ENCODE data around the gene ZNF575. TPM values are rescaled to one million over a fixed set of nuclear protein-coding genes. Genes with fewer than 3 reads are reported as not detected.

The ZNF575 gene, protein sequence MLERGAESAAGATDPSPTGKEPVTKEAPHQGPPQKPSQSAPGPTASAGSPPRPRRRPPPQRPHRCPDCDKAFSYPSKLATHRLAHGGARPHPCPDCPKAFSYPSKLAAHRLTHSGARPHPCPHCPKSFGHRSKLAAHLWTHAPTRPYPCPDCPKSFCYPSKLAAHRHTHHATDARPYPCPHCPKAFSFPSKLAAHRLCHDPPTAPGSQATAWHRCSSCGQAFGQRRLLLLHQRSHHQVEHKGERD
- total RNA-seq (2022) (2.2 and 2.8 TPM in 2 replicates), Bru-seq, nascent RNA (percentile 26 among the genes with signal in this experiment), BruChase-seq, experiment 1, labeled RNA remaining after a 6-hour chase (percentile 33 among the genes with signal in this experiment), BruChase-seq, experiment 2, labeled RNA remaining after a 2-hour chase (percentile 29 among the genes with signal in this experiment)
- long read RNA-seq, partial matches to known transcripts: 8 of 12 reads
- long read RNA-seq, other reads (novel, unspliced or antisense): 1 of 12 reads

GRCh38 chr19:43532962-43533545 is at the start of gene ZNF575:
ZNF575 (plus strand) TSS chr19:43533188; CDS start chr19:43534423, 1,235 bp downstream.
- no peaks in the 10 kb centered on the region for H3K9me3 Mint-ChIP-seq (ENCODE audit: low read depth, unreplicated experiment)
- TF ChIP-seq, protein P1, sequence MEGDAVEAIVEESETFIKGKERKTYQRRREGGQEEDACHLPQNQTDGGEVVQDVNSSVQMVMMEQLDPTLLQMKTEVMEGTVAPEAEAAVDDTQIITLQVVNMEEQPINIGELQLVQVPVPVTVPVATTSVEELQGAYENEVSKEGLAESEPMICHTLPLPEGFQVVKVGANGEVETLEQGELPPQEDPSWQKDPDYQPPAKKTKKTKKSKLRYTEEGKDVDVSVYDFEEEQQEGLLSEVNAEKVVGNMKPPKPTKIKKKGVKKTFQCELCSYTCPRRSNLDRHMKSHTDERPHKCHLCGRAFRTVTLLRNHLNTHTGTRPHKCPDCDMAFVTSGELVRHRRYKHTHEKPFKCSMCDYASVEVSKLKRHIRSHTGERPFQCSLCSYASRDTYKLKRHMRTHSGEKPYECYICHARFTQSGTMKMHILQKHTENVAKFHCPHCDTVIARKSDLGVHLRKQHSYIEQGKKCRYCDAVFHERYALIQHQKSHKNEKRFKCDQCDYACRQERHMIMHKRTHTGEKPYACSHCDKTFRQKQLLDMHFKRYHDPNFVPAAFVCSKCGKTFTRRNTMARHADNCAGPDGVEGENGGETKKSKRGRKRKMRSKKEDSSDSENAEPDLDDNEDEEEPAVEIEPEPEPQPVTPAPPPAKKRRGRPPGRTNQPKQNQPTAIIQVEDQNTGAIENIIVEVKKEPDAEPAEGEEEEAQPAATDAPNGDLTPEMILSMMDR (IDR thresholded peaks at IDR 0.05; ENCODE audit: unreplicated experiment): no peak
- peaks cover 31% of the 10 kb centered on the region for H3K36me3 Mint-ChIP-seq (ENCODE audit: insufficient read depth, unreplicated experiment)
- DNase-seq: peak; percentile 96
- intact Hi-C loops (cut with micrococcal nuclease; ENCODE audit: unreplicated experiment): no loop called here
- peak within 1 kb of the TSS; percentile 79 for H3K4me3 Mint-ChIP-seq (ENCODE audit: low read depth, unreplicated experiment)
- CTCF ChIA-PET: interaction anchor here (0.6 to 1.7 kb wide), 8 partner anchors 14 to 1147 kb away, joined by 3 to 13 read pairs (median 4); no protein-coding TSS in a partner anchor
- H3K27me3 Mint-ChIP-seq (ENCODE audit: unreplicated experiment): no peaks in the 10 kb centered on the region
- peak within 1 kb of the TSS; percentile 68 for H3K27ac Mint-ChIP-seq (ENCODE audit: unreplicated experiment)
- BruUV-seq (replicated peaks): no TSS peak
- no peaks in the 10 kb centered on the region for H3K4me1 Mint-ChIP-seq (ENCODE audit: low read depth, unreplicated experiment)

- intact Hi-C loops (cut with micrococcal nuclease; ENCODE audit: unreplicated experiment): no loop called here
- Mint-ChIP-seq H3K36me3 (ENCODE audit: insufficient read depth, unreplicated experiment) (peaks cover 14% of the 10 kb centered on the region), H3K4me1 (ENCODE audit: low read depth, unreplicated experiment) (no peaks in the 10 kb centered on the region), H3K4me3 (ENCODE audit: low read depth, unreplicated experiment) (no peak overlapping the region), H3K27ac (ENCODE audit: unreplicated experiment) (no peak overlapping the region), H3K27me3 (ENCODE audit: unreplicated experiment) (no peaks in the 10 kb centered on the region), H3K9me3 (ENCODE audit: low read depth, unreplicated experiment) (no peaks in the 10 kb centered on the region)
- DNase-seq: no peak
- TF ChIP-seq, protein P1 (IDR thresholded peaks at IDR 0.05; ENCODE audit: unreplicated experiment): no peak
- no TSS peak for BruUV-seq (replicated peaks)
- CTCF ChIA-PET: interaction anchor here (0.6 kb wide), 1 partner anchor 317 kb away, joined by 5 read pairs; no protein-coding TSS in a partner anchor
These were observed 49.7 kb upstream of the ZNF575 start for GRCh38 chr19:43483281-43483680.

DNA sequence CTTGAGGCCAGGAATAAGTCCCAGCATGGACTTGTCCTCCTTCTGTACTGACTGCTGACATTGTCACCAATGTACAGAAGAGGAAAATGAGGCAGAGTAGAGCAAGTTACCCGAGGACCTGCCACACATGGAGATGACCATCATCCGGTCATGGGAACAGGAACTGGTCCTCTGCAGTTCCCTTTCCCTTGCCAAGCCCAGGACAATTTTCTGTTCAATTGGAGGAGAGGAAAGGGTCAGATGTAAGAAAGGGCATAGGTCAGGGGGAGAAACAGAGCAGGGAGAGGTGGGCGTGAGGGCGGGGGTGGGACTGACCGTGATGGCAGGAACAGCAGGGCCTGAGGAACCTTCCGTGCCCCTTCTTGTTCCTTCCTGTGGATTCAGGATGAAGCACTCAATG is 47.0 kb upstream of the ZNF575 start:
- no peak for DNase-seq

GRCh38 chr19:43486412-43486811 is 46.6 kb upstream of the ZNF575 start:
- Mint-ChIP-seq H3K36me3 (ENCODE audit: insufficient read depth, unreplicated experiment) (peaks cover 9% of the 10 kb centered on the region), H3K9me3 (ENCODE audit: low read depth, unreplicated experiment) (no peaks in the 10 kb centered on the region), H3K4me3 (ENCODE audit: low read depth, unreplicated experiment) (no peak overlapping the region), H3K27ac (ENCODE audit: unreplicated experiment) (no peak overlapping the region), H3K4me1 (ENCODE audit: low read depth, unreplicated experiment) (no peaks in the 10 kb centered on the region), H3K27me3 (ENCODE audit: unreplicated experiment) (no peaks in the 10 kb centered on the region)
- no peak for DNase-seq
- intact Hi-C loops (cut with micrococcal nuclease; ENCODE audit: unreplicated experiment): no loop called here
- TF ChIP-seq, protein P1 (IDR thresholded peaks at IDR 0.05; ENCODE audit: unreplicated experiment): no peak
- no TSS peak for BruUV-seq (replicated peaks)
- CTCF ChIA-PET: no interaction called here

More for the DNA sequence above, 47.0 kb upstream of the ZNF575 start:
- TF ChIP-seq, protein P1 (IDR thresholded peaks at IDR 0.05; ENCODE audit: unreplicated experiment): no peak
- intact Hi-C loops (cut with micrococcal nuclease; ENCODE audit: unreplicated experiment): no loop called here
- Mint-ChIP-seq H3K9me3 (ENCODE audit: low read depth, unreplicated experiment) (no peaks in the 10 kb centered on the region), H3K27ac (ENCODE audit: unreplicated experiment) (no peak overlapping the region), H3K4me1 (ENCODE audit: low read depth, unreplicated experiment) (no peaks in the 10 kb centered on the region), H3K27me3 (ENCODE audit: unreplicated experiment) (no peaks in the 10 kb centered on the region), H3K4me3 (ENCODE audit: low read depth, unreplicated experiment) (no peak overlapping the region), H3K36me3 (ENCODE audit: insufficient read depth, unreplicated experiment) (peaks cover 9% of the 10 kb centered on the region)
- no TSS peak for BruUV-seq (replicated peaks)
- CTCF ChIA-PET: no interaction called here

All from Calu3 (cell line).